Brain microvascular endothelial cell (primary cell): ENCODE data around the gene LGMN.
"Not testable (repeated sequence)": the region's sequence is repeated elsewhere in the genome, so short reads cannot be mapped to it uniquely, and the experiment has no call there.

Experiments
- DNase-seq: peaks from one replicate; pipeline ENCODE4 v3.0.0-alpha.2; 2020
- H3K27ac ChIP-seq: fragments of 250-450 bp; sonication (Bioruptor Pico); 2 replicates; pipeline ENCODE4 v1.5.1; 2020; ENCODE audit warnings: mild to moderate bottlenecking, moderate library complexity
- H3K27me3 ChIP-seq: fragments of 250-450 bp; sonication (Bioruptor Pico); replicated peaks from 2 replicates; pipeline ENCODE4 v1.5.1; 2020; ENCODE audit warnings: mild to moderate bottlenecking
- H3K36me3 ChIP-seq: fragments of 250-450 bp; sonication (Bioruptor Pico); replicated peaks from 2 replicates; pipeline ENCODE4 v1.5.1; 2020; ENCODE audit warnings: mild to moderate bottlenecking
- H3K4me3 ChIP-seq: 2 replicates; pipeline ENCODE4 v1.5.1; 2011; ENCODE audit warnings: low read depth, mild to moderate bottlenecking, control low read depth, low read length, moderate library complexity
- in situ Hi-C: cut with HindIII; loops from 2 replicates; pipeline ENCODE4 v1.10.0; 2017; ENCODE audit warnings: low sequenced_read_pairs, low pct_ligation_motif_present
- TF ChIP-seq, protein P1 (sequence below): IDR thresholded peaks from 2 replicates; pipeline ENCODE4 v1.5.1; 2011; ENCODE audit warnings: low read depth, mild to moderate bottlenecking, moderate library complexity, low read length, control low read depth, inconsistent platforms; ENCODE audit errors: missing control alignments

LGMN gene

DNA sequence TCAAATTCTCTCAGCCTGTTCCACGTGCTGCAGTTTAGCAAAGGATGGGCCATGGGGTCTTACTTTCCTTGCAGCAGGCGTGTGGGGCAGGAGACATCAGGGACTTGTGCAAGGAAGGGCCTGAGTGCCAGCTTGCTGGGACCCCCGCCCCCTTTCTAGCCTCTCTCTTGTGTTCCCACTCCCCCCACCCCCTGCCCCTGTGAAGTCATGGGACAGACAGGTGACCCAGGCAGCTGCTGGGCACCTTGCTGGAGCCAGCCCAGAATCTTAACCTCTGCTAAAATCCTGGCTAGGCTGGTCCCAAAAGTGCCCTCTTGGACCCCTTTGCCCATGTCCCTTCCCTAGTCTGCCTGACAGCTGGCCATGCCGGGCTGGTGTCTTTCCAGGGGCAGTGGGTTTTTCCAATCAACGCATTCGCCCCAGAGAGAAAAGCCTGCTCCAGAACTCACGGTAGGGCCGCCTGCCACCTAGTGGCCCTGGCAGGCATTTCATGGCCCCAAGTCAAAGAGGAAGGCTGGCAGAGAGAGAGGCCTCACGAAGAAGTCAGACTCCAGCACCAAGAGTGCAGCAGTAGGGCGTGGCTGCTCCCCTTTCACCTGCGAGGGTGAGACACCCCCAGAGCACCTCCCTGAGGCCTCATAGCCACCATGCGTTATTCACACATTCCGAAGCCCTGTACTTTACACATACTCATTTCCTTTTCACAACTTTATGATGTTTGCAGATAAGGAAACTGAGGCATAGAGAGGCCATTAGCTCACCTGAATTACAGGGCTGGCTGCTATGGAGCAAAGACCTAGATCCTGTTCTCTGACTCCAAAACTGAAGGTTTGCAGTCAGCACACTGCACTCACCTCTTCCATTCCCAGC is 67.4 kb downstream of the LGMN start:
- TF ChIP-seq, protein P1, sequence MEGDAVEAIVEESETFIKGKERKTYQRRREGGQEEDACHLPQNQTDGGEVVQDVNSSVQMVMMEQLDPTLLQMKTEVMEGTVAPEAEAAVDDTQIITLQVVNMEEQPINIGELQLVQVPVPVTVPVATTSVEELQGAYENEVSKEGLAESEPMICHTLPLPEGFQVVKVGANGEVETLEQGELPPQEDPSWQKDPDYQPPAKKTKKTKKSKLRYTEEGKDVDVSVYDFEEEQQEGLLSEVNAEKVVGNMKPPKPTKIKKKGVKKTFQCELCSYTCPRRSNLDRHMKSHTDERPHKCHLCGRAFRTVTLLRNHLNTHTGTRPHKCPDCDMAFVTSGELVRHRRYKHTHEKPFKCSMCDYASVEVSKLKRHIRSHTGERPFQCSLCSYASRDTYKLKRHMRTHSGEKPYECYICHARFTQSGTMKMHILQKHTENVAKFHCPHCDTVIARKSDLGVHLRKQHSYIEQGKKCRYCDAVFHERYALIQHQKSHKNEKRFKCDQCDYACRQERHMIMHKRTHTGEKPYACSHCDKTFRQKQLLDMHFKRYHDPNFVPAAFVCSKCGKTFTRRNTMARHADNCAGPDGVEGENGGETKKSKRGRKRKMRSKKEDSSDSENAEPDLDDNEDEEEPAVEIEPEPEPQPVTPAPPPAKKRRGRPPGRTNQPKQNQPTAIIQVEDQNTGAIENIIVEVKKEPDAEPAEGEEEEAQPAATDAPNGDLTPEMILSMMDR = peak; percentile 95
- Histone ChIP-seq H3K27ac (no peak overlapping the region), H3K4me3 (no peak overlapping the region), H3K36me3 (peaks cover 8% of the 10 kb centered on the region), H3K27me3 (no peaks in the 10 kb centered on the region)
- DNase-seq = peak; percentile 59
- in situ Hi-C loops = no loop called here

DNA sequence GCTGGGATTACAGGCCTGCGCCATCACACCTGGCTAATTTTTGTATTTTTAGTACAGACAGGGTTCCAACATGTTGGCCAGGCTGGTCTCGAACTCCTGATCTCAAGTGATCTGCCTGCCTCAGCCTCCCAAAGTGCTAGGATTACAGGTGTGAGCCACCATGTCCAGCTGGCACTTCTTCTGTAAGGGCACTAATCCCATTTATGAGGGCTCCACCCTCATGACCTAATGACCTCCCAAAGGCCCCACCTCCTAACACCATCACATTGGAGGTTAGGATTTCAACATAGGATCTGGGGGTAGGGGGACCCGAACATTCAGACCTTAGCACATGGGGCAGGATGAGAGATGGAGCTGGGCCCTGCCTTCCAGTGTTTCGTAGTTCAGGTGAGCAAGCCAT is 68.1 kb downstream of the LGMN start:
- in situ Hi-C loops, H3K27me3 ChIP-seq, H3K36me3 ChIP-seq, H3K4me3 ChIP-seq, DNase-seq, H3K27ac ChIP-seq: not testable (repeated sequence)

GRCh38 chr14:92679246-92679645 is 69.2 kb downstream of the LGMN start:
- TF ChIP-seq, protein P1 = no peak
- in situ Hi-C loops = no loop called here
- Histone ChIP-seq H3K36me3 (peaks cover 8% of the 10 kb centered on the region), H3K27ac (no peak overlapping the region), H3K4me3 (no peak overlapping the region), H3K27me3 (no peaks in the 10 kb centered on the region)
- DNase-seq = no peak

DNA sequence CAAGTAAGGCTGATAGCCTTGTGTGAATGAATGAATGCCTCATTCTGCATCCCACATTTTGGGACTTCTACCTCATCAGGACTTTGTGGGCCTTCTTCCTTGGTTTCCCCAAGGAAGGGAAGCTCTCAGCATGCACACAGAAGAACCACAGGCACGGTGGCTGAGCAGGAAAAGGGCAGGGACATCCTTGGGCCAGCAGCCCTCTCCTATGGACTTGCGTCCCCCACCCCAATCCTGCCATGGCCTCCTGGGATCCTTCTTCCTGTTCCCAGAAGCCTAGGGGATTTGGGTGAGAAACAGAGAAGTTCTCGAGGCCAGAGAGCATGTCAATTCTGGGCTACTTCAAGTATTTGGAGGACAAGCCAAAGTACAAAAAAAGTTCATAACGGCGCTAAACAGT is 69.7 kb downstream of the LGMN start:
- H3K4me3 ChIP-seq = no peak overlapping the region
- TF ChIP-seq, protein P1 = no peak
- no peak for DNase-seq
- peaks cover 8% of the 10 kb centered on the region for H3K36me3 ChIP-seq
- H3K27ac ChIP-seq = no peak overlapping the region
- no peaks in the 10 kb centered on the region for H3K27me3 ChIP-seq
- in situ Hi-C loops = no loop called here

- Histone ChIP-seq H3K36me3 (peaks cover 8% of the 10 kb centered on the region), H3K27ac (no peak overlapping the region), H3K27me3 (no peaks in the 10 kb centered on the region), H3K4me3 (no peak overlapping the region)
- in situ Hi-C loops = no loop called here
- TF ChIP-seq, protein P1 = no peak
- no peak for DNase-seq
These were observed 70.5 kb downstream of the LGMN start for GRCh38 chr14:92677955-92678354.

GRCh38 chr14:92677087-92677668 is 71.2 kb downstream of the LGMN start:
- peaks cover 8% of the 10 kb centered on the region for H3K36me3 ChIP-seq
- in situ Hi-C loops = no loop called here
- TF ChIP-seq, protein P1 = no peak
- no peak for DNase-seq
- no peak overlapping the region for H3K27ac ChIP-seq
- H3K4me3 ChIP-seq = no peak overlapping the region
- H3K27me3 ChIP-seq = no peaks in the 10 kb centered on the region
